Fibroblast of lung (primary cell): ENCODE results near the gene NOL4L.

Source experiments
- EZH2 ChIP-seq: IDR thresholded peaks from 2 replicates; pipeline ENCODE4 v1.5.1; 2012; ENCODE audit warnings: low read length, control low read depth, mild to moderate bottlenecking; ENCODE audit errors: missing control alignments
- TF ChIP-seq, protein P1 (sequence below), 2 donors: IDR thresholded peaks in 1 of 2; conservative IDR thresholded peaks in 1 of 2; 1 replicate in 1 of 2; 2 replicates in 1 of 2; pipeline ENCODE4 v1.5.1; 2011 to 2012; ENCODE audit warnings: low read length in 2 of 2, control low read depth in 1 of 2, inconsistent platforms in 1 of 2, low read depth in 1 of 2, mild to moderate bottlenecking in 1 of 2

GRCh38 chr20:32518593-32519380 lies 66.3 kb downstream of the NOL4L start:
- TF ChIP-seq, protein P1, sequence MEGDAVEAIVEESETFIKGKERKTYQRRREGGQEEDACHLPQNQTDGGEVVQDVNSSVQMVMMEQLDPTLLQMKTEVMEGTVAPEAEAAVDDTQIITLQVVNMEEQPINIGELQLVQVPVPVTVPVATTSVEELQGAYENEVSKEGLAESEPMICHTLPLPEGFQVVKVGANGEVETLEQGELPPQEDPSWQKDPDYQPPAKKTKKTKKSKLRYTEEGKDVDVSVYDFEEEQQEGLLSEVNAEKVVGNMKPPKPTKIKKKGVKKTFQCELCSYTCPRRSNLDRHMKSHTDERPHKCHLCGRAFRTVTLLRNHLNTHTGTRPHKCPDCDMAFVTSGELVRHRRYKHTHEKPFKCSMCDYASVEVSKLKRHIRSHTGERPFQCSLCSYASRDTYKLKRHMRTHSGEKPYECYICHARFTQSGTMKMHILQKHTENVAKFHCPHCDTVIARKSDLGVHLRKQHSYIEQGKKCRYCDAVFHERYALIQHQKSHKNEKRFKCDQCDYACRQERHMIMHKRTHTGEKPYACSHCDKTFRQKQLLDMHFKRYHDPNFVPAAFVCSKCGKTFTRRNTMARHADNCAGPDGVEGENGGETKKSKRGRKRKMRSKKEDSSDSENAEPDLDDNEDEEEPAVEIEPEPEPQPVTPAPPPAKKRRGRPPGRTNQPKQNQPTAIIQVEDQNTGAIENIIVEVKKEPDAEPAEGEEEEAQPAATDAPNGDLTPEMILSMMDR (conservative IDR thresholded peaks at IDR 0.05 in 1 of 2, IDR thresholded peaks at IDR 0.05 in 1 of 2; ENCODE audit: low read depth in 1 of 2, low read length in 2 of 2): no peak
- no peak for TF ChIP-seq EZH2
